HG03457 (cell line): ENCODE measurements around the gene APOBEC3A.
A peak's percentile ranks its signal among the peaks of the same experiment; 100 is the strongest.
"Not testable (repeated sequence)": the region's sequence is repeated elsewhere in the genome, so short reads cannot be mapped to it uniquely, and the experiment has no call there.

Experiments
- ATAC-seq: cut with Tn5 transposase; IDR thresholded peaks from one replicate; pipeline ENCODE4 v1.9.1; 2021; ENCODE audit warnings: moderate number of reproducible peaks; ENCODE audit not compliant: unreplicated experiment

The APOBEC3A gene

GRCh38 chr22:38977289-38977688, 19.9 kb downstream of the APOBEC3A start:
- not testable (repeated sequence) for ATAC-seq

GRCh38 chr22:38980587-38980986, 23.2 kb downstream of the APOBEC3A start:
- ATAC-seq, result not testable (repeated sequence)

GRCh38 chr22:38981005-38981991, 23.9 kb downstream of the APOBEC3A start:
- no peak for ATAC-seq

- ATAC-seq, result no peak
Measured at GRCh38 chr22:38981992-38982927, 24.9 kb downstream of the APOBEC3A start, which contains the start of gene APOBEC3B. TSS of gene APOBEC3B (plus strand) at chr22:38982347. CDS start at chr22:38982454, 107 bp downstream.

GRCh38 chr22:38984224-38984623, 26.8 kb downstream of the APOBEC3A start:
- ATAC-seq, result no peak

- peak; percentile 56 for ATAC-seq
Measured at GRCh38 chr22:38984784-38985757, 27.7 kb downstream of the APOBEC3A start.

DNA sequence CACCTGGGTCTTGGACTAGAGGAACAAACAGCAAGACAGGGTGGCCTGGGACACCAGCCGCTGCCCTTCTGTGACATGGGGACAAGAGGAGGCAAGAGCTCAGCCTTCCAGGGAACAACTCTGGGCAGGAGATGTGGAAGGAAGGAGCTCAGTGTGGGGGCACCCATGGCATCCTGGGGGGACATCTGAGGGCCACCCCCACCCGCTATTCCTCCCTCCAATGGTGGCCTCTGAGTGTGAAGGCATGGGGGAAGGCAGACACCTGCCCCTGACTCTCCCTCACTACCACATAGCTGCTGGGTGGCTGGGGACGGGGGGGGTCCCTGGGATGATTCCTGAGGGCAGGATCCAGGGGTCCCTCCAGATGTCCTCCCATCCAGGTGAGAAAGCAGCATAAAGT, 29.2 kb downstream of the APOBEC3A start:
- no peak for ATAC-seq

DNA sequence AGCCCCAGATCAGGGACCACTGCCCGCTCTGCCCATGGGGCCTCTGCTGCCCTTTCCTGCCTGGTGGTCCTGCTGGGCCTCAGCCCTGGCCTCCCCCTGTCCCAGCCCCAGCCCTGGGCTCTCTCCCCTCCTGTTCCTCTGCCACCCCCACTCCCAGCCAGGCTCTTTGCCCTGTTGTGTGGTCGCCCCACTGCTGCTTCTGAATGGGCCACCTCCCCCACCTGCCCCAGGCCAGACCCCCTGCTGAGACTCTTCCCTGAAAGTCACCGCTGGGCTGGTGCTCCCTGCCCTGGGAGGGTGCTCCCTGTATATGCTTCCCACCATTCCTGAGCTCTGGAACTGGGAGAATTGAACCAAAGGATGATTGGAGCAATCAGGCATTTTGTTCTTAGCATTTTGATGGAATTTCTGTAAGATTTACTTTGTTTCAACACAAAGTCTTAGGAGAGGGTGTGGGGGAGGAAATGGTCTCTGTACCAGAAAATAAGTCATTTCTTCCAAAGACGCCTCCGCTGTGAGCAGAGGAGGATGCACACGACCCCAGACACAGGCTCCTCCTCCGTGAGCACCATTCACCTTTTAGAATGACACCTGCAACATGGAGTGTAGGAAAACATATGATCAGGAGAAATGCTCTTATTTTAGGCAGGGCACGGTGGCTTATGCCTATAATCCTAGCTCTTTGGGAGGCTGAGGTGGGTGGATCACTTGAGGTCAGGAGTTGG, 29.9 kb downstream of the APOBEC3A start:
- no peak for ATAC-seq

DNA sequence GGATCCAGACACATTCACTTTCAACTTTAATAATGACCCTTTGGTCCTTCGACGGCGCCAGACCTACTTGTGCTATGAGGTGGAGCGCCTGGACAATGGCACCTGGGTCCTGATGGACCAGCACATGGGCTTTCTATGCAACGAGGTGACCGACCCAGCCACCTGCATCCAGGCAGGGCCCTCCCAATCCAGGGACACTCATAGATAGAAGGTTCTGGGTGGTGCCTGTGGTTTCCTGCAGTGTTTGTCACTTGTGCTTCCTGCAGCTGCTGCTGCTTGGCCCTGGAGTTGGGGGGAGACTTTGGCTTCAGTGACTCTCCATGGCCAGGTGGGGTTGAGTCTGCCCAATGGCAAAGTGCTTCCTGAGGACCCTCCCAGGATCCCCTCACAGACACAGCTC, 32.1 kb downstream of the APOBEC3A start:
- ATAC-seq, result no peak

GRCh38 chr22:38992871-38993371, 35.5 kb downstream of the APOBEC3A start:
- ATAC-seq, result not testable (repeated sequence)

DNA sequence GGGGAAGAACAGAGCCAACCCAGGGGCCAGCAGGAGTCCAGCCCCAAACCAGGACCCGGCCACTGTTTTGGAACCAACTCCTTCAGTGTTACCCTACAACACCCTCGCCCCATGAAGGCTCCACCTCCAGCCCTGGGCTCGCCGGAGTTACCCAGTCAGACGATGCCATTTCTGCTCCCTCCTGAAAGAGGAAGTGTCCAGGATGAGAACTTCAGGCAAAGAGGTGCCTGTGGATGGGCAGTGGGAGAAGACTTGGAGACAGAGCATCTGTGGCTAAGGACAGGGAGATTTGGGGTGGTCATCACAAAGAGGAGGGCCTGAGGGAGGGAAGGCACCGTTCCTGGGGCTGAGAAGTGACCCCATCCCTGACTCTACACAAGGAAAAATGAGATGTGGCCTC, 38.7 kb downstream of the APOBEC3A start:
- no peak for ATAC-seq

GRCh38 chr22:38997518-38997917, 40.1 kb downstream of the APOBEC3A start:
- no peak for ATAC-seq

GRCh38 chr22:39003165-39003638, 45.8 kb downstream of the APOBEC3A start:
- ATAC-seq, result no peak

DNA sequence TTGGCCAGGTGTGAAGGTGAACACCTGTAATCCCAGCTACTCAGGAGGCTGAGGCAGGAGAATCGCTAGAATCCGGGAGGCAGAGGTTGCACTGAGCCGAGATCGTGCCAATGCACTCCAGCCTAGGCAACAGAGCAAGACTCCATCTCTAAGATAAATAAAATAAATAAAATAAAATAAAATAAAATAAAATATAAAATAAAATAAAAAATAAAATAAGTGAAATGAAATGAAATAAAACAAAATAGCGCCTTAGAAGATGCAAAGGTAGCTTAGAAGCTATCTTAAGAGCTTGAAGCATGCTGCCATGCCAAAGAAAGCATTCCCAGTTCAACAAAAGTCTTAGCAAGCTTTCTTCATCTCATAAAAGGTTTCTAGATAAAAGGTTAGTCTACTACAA, 49.8 kb downstream of the APOBEC3A start:
- ATAC-seq, result no peak

- not testable (repeated sequence) for ATAC-seq
Measured at GRCh38 chr22:39008271-39008850, 51.0 kb downstream of the APOBEC3A start.

GRCh38 chr22:39010946-39011345, 53.5 kb downstream of the APOBEC3A start:
- ATAC-seq, result no peak
